Liver (tissue), 3 donors: ENCODE data around the gene RBM15.

ENCODE experiments used
- CTCF ChIP-seq: fragments of 150-350 bp; IDR thresholded peaks from 2 replicates; pipeline ENCODE4 v1.5.1; 2017; ENCODE audit warnings: improper control_type of control experiment, low read depth, low read length; ENCODE audit not compliant: missing input control
- EGR1 ChIP-seq, 2 donors: IDR thresholded peaks; 2 replicates each; pipeline ENCODE4 v1.6.1; 2016 to 2018; ENCODE audit warnings: antibody characterized with exemption in 2 of 2, low read depth in 2 of 2
- JUND ChIP-seq, 2 donors: IDR thresholded peaks; 2 replicates each; pipeline ENCODE4 v1.6.1; 2016; ENCODE audit warnings: antibody characterized with exemption in 2 of 2
- MAX ChIP-seq: IDR thresholded peaks from 2 replicates; pipeline ENCODE4 v1.6.1; 2016; ENCODE audit warnings: antibody characterized with exemption
- TAF1 ChIP-seq: conservative IDR thresholded peaks from 2 replicates; pipeline ENCODE4 v1.6.1; 2016; ENCODE audit warnings: antibody characterized with exemption, mild to moderate bottlenecking
- YY1 ChIP-seq: IDR thresholded peaks from 2 replicates; pipeline ENCODE4 v1.6.1; 2016; ENCODE audit warnings: antibody characterized with exemption, mild to moderate bottlenecking
- donor health status: healthy.
- donor health status: healthy.

DNA sequence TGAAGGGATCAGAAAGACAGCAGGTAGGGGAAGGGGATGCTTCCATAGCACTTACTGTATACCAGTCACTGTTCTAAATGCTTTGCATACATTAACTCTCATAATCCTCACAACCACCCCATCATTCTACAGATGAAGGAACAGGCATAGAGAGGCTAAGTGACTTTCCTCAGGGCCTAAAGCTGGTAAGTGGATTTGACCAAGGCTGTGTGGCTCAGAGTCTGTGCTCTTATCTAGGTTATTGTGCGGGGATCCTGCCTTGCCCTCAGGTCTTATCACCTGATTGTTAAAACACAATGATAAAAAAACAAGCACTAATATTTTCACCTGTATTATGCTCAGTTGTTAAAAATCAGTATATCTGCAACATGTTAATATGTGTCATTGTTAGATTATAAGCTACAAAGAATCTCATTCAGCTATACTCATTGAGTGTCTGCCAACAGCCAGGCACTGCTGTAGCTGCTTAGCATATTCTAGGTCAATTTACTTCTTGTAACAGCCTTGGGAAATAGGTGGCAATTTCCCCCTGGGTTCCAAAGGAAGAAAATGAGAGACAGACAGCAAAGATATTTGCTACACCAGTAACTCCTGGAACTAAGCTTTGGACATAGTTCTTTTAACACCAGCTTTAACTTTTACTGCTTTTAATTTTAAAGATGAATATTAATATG is 38.6 kb upstream of the RBM15 start:
- TF ChIP-seq CTCF, result no peak
- TF ChIP-seq YY1, result no peak
- TF ChIP-seq TAF1, result no peak
- no peak for TF ChIP-seq EGR1 (IDR thresholded peaks at IDR 0.05; ENCODE audit: low read depth in 2 of 2)
- no peak for TF ChIP-seq JUND (IDR thresholded peaks at IDR 0.05)
- no peak for TF ChIP-seq MAX
